Head of caudate nucleus (tissue), 42 donors: ENCODE data around the gene FAM222B.
"Not testable (repeated sequence)": the region's sequence is repeated elsewhere in the genome, so short reads cannot be mapped to it uniquely, and the experiment has no call there.

Experiments used
- DNase-seq, 42 donors: peaks; one replicate each; pipeline versions ENCODE4 v3.0.0 to v3.0.0-alpha.2; 2020 to 2021; ENCODE audit warnings: mixed read lengths in 7 of 42
- intact Hi-C: fragments of 100-400 bp; cut with DNase I; formaldehyde crosslinking; loops from one replicate; pipeline ENCODE4 v1.15.0; 2022

FAM222B gene

GRCh38 chr17:28849281-28849680, 6.7 kb upstream of the FAM222B start:
- DNase-seq, result no peak
- intact Hi-C loops, result no loop called here

- peak in 9 of 42 donors; percentile 19 to 60 (median 27) for DNase-seq
- intact Hi-C loops, result not testable (repeated sequence)
These were observed 6.1 kb upstream of the FAM222B start for GRCh38 chr17:28848667-28849066.

GRCh38 chr17:28846699-28847098, 4.1 kb upstream of the FAM222B start:
- DNase-seq, intact Hi-C loops: not testable (repeated sequence)

- intact Hi-C loops, result no loop called here
- DNase-seq, result no peak
These were observed 3.6 kb upstream of the FAM222B start for GRCh38 chr17:28846231-28846630.

- intact Hi-C loops, result no loop called here
These were observed 1.2 kb upstream of the FAM222B start for GRCh38 chr17:28843816-28844148.

GRCh38 chr17:28841901-28842281, 699 bp downstream of the FAM222B start:
- no peak for DNase-seq
- intact Hi-C loops, result no loop called here

More at GRCh38 chr17:28843816-28844148, 1.2 kb upstream of the FAM222B start:
- DNase-seq, result no peak

GRCh38 chr17:28839221-28839620, 3.4 kb downstream of the FAM222B start:
- intact Hi-C loops, result no loop called here
- no peak for DNase-seq

GRCh38 chr17:28836541-28836940, 6.0 kb downstream of the FAM222B start:
- intact Hi-C loops, result not testable (repeated sequence)
- DNase-seq, result peak in 2 of 42 donors; percentile 2

GRCh38 chr17:28834420-28834819, 8.2 kb downstream of the FAM222B start:
- no peak for DNase-seq
- intact Hi-C loops, result no loop called here

GRCh38 chr17:28828294-28829040, 14.1 kb downstream of the FAM222B start:
- intact Hi-C loops, result no loop called here
- peak in 5 of 42 donors; percentile 5 to 37 (median 6) for DNase-seq

- intact Hi-C loops, result no loop called here
- no peak for DNase-seq
These were observed 14.9 kb downstream of the FAM222B start for GRCh38 chr17:28827672-28828071.

- intact Hi-C loops, result loop anchor here (10.0 kb wide), 1 partner anchor 65 kb away; no protein-coding TSS in a partner anchor
- peak in 1 of 42 donors; percentile 0 for DNase-seq
These were observed 23.0 kb downstream of the FAM222B start for GRCh38 chr17:28819582-28819981.

GRCh38 chr17:28818819-28819221, 23.8 kb downstream of the FAM222B start:
- peak in 3 of 42 donors; percentile 14 to 29 (median 25) for DNase-seq
- intact Hi-C loops, result loop anchor here (10.0 kb wide), 1 partner anchor 64 kb away; no protein-coding TSS in a partner anchor

GRCh38 chr17:28816540-28816939, 26.1 kb downstream of the FAM222B start:
- no peak for DNase-seq
- intact Hi-C loops, result loop anchor here (10.0 kb wide), 1 partner anchor 62 kb away; no protein-coding TSS in a partner anchor

- intact Hi-C loops, result loop anchor here (10.0 kb wide), 1 partner anchor 58 kb away; no protein-coding TSS in a partner anchor
These were observed 29.7 kb downstream of the FAM222B start for GRCh38 chr17:28812748-28813377.

GRCh38 chr17:28812091-28812747, 30.4 kb downstream of the FAM222B start:
- intact Hi-C loops, result loop anchor here (10.0 kb wide), 1 partner anchor 57 kb away; no protein-coding TSS in a partner anchor
- peak; percentile 96 to 99 (median 99) for DNase-seq

More at GRCh38 chr17:28812748-28813377, 29.7 kb downstream of the FAM222B start:
- DNase-seq, result no peak

- intact Hi-C loops, result loop anchor here (10.0 kb wide), 1 partner anchor 57 kb away; no protein-coding TSS in a partner anchor
- DNase-seq, result peak in 8 of 42 donors; percentile 7 to 41 (median 16)
These were observed 30.9 kb downstream of the FAM222B start for GRCh38 chr17:28811651-28812090.

GRCh38 chr17:28810437-28810836, 32.2 kb downstream of the FAM222B start:
- no peak for DNase-seq
- intact Hi-C loops, result loop anchor here (10.0 kb wide), 1 partner anchor 56 kb away; no protein-coding TSS in a partner anchor

- DNase-seq, result peak in 5 of 42 donors; percentile 7 to 53 (median 23)
- intact Hi-C loops, result no loop called here
These were observed 34.5 kb downstream of the FAM222B start for GRCh38 chr17:28807925-28808634.
